ENCODE results near the gene BMF. TPM values are rescaled to one million over a fixed set of nuclear protein-coding genes. Genes with fewer than 3 reads are reported as not detected.

Gene BMF
- total RNA-seq, 1 donor from 2014 or later, result 2.2 TPM

- no peaks in the 10 kb centered on the region for H3K36me3 ChIP-seq
- peaks cover 31 to 69% of the 10 kb centered on the region in 2 donors for H3K4me1 ChIP-seq
- no peak for DNase-seq (ENCODE audit: low spot score in 2 of 2)
- H3K4me3 ChIP-seq, result no peak overlapping the region
- intact Hi-C loops (cut with DNase I), result loop anchor here (5.0 to 10.0 kb wide), 3 partner anchors 299 to 1012 kb away; partner anchors contain the start of genes BAHD1, INO80 and IVD
- H3K27me3 ChIP-seq, result no peaks in the 10 kb centered on the region
- no peak for TF ChIP-seq CTCF (IDR thresholded peaks at IDR 0.05)
- no peaks in the 10 kb centered on the region for H3K9me3 ChIP-seq
- peak overlapping the region; percentile 60 to 92 for H3K27ac ChIP-seq
Observed at GRCh38 chr15:40105517-40106202, 3.0 kb downstream of the BMF start.

GRCh38 chr15:40104865-40105516, 3.7 kb downstream of the BMF start:
- peak overlapping the region in 1 of 2 donors; percentile 27 for H3K4me3 ChIP-seq
- H3K27me3 ChIP-seq, result no peaks in the 10 kb centered on the region
- peak; percentile 72 to 95 for DNase-seq (ENCODE audit: low spot score in 2 of 2)

GRCh38 chr15:40104296-40104864, 4.3 kb downstream of the BMF start:
- H3K4me3 ChIP-seq, result peak overlapping the region in 1 of 2 donors; percentile 27
- intact Hi-C loops (cut with DNase I), result loop anchor here (1.0 to 10.0 kb wide), 5 partner anchors 23 to 340 kb away; partner anchors contain the start of genes BAHD1, INAFM2 and IVD

More at GRCh38 chr15:40104865-40105516, 3.7 kb downstream of the BMF start:
- intact Hi-C loops (cut with DNase I), result loop anchor here (1.0 to 10.0 kb wide), 6 partner anchors 24 to 1012 kb away; partner anchors contain the start of genes BAHD1, INAFM2, INO80 and IVD
- Histone ChIP-seq H3K27ac (peak overlapping the region; percentile 60 to 92), H3K4me1 (peaks cover 36 to 75% of the 10 kb centered on the region in 2 donors), H3K9me3 (no peaks in the 10 kb centered on the region), H3K36me3 (no peaks in the 10 kb centered on the region)
- TF ChIP-seq CTCF (IDR thresholded peaks at IDR 0.05), result peak; percentile 87 to 95 (median 94)

DNA sequence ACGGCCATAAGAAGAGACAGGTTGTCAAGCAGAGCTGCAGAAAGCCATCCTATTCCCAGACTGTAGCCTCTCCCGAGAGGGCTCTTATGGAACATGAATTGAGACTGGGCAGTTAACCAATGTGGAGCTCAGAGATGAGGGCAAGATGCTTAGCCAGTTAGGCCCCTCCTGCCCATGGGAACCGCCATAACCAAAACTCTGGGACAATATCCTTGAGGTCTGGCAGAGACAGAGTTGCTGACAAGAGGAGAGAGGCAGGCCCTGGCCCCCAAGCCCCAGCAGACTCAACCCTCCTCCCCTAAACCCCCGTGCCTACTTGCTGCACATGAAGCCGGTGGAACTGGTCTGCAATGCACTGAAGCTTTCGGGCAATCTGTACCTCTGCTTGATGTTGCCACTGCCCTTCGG, 4.8 kb downstream of the BMF start:
- peak overlapping the region in 1 of 2 donors; percentile 27 for H3K4me3 ChIP-seq
- DNase-seq (ENCODE audit: low spot score in 2 of 2), result no peak
- peak overlapping the region; percentile 92 for H3K27ac ChIP-seq
- no peaks in the 10 kb centered on the region for H3K27me3 ChIP-seq
- no peak for TF ChIP-seq CTCF (IDR thresholded peaks at IDR 0.05)
- H3K9me3 ChIP-seq, result no peaks in the 10 kb centered on the region
- peaks cover 39 to 81% of the 10 kb centered on the region in 2 donors for H3K4me1 ChIP-seq
- H3K36me3 ChIP-seq, result no peaks in the 10 kb centered on the region
- intact Hi-C loops (cut with DNase I), result loop anchor here (1.0 to 10.0 kb wide), 7 partner anchors 23 to 341 kb away; partner anchors contain the start of genes BAHD1, INAFM2, IVD and SRP14

More at GRCh38 chr15:40104296-40104864, 4.3 kb downstream of the BMF start:
- peaks cover 40 to 79% of the 10 kb centered on the region in 2 donors for H3K4me1 ChIP-seq
- no peak for DNase-seq (ENCODE audit: low spot score in 2 of 2)
- peak overlapping the region; percentile 92 for H3K27ac ChIP-seq
- TF ChIP-seq CTCF (IDR thresholded peaks at IDR 0.05), result no peak
- H3K27me3 ChIP-seq, result no peaks in the 10 kb centered on the region
- no peaks in the 10 kb centered on the region for H3K36me3 ChIP-seq
- H3K9me3 ChIP-seq, result no peaks in the 10 kb centered on the region
